HG02870 (cell line): ENCODE measurements around the gene DYNLT3.
A peak's percentile ranks its signal among the peaks of the same experiment; 100 is the strongest.

Experiments used
- ATAC-seq: cut with Tn5 transposase; IDR thresholded peaks from one replicate; pipeline ENCODE4 v1.9.1; 2021; ENCODE audit warnings: mild to moderate bottlenecking, moderate library complexity; ENCODE audit not compliant: unreplicated experiment

DYNLT3 gene

DNA sequence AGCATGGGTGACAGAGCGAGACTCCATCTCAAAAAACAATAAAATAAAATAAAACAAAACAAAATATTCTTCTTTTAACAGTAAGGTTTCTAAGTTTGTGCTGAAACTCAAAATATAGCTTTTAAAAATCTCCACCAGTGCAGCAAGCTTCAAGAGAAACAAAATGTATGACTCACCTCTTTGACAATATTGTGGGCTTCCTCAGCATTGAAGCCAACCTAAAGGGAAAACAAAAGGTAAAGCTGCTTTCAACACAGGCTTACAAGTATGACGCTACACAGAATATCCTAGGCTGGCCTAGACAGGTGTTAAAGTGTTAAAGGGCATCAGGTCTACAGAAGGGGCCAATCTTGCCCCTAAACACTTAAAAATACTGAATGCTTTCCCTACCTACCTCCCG lies 1.2 kb downstream of the DYNLT3 start:
- ATAC-seq = no peak

DNA sequence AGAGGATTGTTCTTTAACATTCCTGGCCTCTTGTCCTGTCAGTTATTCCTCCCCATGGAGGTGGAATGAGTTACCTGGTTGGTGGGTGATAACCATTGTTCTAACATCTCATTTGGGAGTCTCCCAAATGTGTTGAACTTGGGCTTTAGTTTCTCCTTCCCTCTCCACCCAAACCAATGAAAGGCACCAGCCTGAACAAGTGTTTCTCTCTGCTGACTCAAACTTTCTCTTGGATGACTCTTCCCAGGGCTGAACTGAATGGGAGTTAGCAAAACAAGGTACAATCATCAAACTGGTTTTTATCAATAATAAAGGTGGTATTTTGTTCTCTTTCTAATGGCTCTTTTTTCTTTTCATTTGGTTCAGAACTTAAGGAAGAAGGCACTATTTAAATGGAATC lies 2.7 kb downstream of the DYNLT3 start:
- ATAC-seq = no peak

DNA sequence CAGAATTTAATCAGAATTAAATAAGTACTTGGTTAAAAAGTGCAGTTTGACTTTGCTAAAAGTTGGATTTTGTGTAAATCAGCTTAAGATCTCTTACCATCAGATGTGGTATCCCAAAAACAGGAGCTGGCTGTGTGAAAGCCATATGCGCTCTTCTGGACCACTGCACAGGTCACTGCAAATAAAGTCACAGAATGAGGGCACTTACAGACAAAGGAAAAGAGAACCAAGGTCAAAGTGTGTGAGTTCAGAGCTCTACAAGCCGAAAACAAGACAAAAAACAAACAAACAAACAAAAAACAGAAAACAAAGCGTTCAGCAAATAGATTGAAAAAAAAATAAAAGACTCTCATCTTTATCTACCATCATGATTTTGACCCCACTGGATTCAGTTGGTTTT lies 6.4 kb downstream of the DYNLT3 start:
- ATAC-seq = no peak

DNA sequence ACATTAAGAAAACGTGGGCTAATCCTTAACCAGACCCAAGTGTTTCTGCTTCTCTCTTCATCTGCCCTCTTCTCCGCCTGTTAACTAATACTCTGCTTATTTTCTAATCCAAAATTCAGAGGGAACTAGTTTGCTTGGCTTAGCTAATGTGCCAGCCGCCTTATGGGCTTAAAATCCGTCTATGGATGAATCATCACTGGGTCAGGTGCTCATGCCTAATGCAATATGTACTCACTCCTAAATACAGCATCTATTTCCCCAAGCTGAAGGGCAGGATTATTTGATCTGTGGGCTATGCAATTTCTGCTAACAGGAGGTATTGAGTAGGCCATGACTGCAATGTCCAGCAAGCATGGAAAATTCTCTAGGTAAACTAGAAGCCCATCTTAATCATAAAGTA lies 12.4 kb downstream of the DYNLT3 start:
- no peak for ATAC-seq

DNA sequence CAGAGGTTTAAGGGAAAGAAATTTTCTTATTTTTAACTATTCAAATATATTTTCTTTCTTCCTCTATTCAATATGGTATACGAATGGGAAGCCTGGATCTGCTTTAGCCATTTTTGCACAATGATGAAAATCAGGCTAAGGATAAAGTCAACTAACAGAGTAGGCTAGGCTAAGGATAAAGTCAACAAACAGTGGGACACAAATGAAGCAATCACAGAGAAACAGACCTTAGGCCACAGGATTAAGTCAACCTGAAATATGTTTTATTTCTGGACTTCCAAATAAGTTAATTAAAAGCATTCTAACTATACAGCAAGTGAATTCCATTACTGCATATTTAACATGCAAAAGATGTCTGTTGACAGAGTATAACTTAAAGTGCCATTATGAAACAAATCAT lies 17.0 kb downstream of the DYNLT3 start:
- ATAC-seq = no peak

DNA sequence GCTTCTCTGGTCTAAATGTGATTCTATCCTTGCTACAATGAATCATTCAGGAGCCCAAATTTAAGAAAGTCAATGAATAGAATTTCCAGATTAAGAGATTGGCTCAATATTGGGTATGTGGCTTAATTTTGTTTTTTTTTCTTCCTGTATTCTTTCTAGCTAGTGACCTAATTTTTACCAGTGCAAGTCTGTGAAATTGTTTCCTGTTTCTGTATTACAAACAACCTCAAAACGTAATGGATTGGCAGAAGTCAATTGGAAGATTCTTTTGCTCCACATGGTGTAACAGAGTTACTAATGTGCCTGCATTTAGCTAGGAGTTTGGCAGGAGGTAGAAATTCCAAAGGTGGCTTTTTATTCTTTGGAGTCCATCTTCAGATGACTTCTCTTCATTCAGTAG lies 17.6 kb downstream of the DYNLT3 start:
- no peak for ATAC-seq

DNA sequence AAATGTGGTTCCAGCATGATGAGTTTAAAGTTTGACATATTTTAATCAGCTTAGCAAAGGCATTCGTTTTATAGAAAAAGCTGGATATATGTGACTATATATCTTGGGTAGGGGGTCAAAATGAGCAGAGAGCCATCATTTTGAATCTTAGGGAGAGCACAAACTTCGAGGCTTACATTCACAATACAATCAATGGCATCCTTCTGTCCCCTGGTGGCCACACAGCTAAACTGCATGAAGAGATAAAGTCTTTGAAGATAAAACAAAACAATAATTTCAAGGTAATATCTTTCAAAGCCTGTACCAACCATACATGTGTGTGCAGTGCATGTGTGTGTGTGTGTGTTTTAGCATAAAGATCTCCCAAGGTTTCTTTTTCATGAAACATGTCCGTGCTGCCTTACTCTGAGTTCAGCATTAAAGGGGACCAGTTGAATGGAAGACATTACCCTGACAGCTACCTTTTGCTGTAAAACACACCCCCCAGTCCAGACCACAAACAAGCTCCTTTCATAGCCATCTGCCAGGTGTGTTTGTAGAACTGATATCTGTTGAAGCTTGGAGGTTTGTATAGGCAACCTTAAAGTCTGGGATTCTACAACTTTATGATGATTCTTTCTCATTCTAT lies 22.0 kb downstream of the DYNLT3 start:
- peak; percentile 60 for ATAC-seq

DNA sequence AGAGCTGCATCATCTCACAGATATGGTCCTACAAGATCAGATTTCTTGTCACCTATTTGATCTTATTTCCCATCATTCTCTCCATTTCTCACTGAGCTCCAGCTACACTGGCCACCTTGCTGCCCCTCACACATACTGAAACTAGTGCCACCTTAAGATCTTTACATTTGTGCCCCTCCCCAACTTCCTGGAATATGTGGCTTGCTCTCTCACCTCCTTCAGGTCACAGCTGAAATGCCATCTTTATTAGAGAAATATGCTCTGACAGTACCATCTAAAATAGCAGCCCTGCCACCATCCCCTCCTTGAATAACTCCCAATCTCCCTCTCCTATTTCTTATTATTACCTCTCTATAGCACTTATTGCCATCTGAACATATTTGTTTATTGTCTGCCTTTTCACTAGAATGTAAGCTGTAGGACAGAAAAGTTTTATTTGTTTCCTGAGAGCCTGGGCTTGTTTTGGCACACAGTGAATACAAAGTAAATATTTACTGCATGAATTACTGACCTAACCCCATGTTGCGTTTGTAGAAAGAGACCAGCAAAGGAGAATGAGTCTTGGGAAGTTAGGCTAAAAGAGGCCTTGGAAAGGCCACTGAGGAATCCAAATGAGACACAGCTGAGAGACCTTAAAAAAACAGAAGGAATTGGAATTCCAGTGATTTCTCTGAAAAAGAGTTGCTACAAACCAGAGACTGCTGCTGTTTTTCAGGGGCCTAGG lies 22.7 kb downstream of the DYNLT3 start:
- ATAC-seq = no peak

DNA sequence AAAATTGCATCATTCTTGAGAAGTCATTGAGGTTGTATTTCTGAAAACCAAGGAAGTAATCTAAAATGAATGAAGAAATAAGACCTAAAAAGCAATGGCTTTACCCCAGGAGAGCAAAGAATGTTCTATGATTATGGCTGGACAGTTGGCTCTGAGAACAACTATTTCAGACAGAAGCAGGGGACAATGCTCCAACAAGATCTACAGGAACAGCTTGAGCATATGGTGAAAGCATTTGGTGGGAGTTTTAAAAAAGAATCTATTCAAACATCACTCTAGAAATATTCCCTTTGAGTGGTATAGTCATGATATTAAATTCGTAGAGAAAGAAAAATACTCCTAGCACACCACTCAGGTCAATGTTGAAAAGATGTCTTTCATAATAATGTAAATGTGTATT lies 26.7 kb downstream of the DYNLT3 start:
- ATAC-seq = no peak

DNA sequence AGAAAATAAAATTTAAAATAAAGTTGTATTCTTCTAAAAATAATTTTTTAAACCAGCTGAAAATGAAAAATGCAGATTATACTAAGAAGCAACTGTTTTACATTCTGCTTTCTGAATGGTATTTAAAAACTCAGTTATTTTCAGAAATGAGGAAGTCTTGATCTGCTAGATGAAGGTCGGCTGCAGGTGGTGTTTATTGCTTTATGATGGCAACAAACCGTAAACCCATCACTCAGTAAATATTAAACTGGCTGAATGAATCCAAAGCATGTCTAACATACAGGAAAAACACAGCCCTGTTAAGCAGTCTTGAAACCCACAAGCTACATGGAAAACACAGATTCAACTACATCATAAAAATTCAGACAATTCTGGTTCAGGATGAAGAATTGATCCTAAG lies 29.3 kb downstream of the DYNLT3 start:
- no peak for ATAC-seq

DNA sequence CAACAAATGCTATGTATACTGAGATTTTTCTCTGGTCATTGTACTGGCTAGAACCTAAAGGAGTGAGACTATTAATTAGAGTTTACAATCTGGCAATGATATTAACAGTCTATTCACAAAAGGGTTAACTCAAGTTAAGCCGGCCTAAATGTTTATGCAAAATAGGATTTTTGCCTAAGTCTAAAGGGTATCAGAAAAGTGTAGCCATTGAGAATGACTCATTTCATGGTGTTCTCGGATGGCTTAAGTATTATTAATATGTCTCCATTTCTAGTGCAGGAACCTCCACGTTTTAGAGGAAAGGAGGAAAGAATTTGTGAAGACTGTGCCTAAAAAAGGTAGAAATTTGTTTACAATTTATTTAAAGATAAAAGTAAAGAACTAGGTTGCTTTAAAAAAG lies 29.8 kb downstream of the DYNLT3 start:
- ATAC-seq = peak; percentile 33

DNA sequence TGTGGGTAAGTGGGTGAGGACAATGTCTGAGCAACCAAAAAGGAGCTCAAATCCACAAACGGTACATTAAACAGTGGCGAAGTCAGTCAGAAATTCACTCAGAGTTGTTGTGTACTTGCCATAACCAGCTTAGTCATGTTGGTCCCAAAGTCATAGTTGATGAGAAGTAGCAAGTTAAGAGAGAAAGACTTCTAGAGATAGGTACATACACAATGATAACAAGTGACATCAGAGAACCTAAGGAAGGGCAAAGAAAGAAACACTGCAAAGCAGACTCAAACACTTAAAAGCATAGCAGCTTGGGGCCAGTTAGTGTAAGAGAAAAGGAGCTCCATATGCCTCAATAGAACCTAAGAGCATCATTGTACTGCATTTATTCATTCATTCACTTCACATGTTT lies 30.2 kb downstream of the DYNLT3 start:
- peak; percentile 27 for ATAC-seq

DNA sequence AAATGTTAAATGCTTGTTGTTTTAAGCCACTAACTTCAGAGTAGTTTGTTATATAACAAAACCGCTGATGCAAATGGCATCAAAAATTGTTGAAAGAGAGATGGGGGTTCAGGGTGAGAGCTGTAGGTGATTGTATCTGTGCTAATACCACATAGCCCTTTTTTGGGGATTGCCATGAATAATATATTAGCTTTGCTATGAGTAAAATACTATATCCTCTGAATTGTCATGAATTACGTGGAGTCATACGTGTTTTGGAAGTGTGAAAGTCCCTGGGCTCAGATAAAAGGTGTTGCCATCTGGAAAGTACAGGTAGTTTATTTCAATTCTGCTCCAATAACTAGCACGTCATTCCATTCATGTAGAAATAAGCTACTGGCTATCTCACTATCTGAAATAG lies 30.6 kb downstream of the DYNLT3 start:
- ATAC-seq = peak; percentile 36

DNA sequence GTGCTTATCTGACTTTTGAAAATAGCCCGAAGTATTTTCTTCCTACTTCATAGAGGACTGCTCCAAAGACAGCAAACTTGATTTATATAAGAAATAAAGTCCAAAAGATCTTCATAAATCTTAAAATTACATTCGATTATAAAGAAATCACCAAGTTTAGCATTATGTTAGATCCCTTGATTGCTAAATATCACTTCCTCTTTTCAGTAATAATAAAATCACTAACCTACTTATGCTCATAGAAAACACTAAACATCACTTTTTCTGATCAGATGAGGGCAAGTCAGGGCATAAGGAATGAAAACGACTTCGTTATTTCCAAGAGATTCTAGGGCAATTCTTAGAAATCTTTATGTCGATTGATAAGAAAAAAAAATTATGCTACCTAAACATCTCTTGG lies 32.0 kb downstream of the DYNLT3 start:
- ATAC-seq = no peak

DNA sequence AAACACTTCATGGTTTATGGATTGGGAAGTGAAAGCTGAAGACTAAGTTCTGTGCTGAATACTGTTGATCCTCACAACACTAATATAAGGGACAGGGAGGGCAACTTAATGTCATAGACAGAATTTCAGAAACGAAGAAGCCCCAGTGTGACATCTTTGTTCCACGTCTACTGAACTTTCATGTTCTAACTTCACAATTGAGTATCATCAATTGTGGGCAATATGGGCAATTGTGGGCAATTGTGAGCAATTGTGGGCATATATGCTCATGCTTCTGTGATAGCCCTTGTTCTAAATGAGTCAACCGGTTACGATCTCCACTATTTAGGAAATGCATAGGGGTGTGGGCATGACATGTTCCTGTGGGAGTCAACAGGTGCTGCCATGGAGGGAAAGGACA lies 33.8 kb downstream of the DYNLT3 start:
- no peak for ATAC-seq

DNA sequence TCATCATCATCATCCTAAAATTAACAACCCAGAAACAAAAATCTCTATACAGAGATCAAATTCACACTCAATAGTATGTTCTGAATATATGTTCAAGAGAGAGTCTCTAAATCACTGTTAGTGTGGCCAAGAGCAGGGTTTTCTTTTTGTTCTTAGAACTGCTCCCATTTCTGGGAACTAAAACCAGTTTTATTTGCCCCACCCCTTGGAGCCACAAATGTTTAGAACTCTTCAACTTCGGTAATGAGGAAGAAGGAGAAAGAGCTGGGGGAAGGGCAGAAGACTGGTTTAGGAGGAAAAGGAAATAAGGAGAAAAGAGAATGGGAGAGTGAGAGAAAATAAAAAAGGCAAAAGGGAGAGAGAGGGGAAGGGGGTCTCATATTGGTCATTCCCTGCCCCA lies 35.3 kb downstream of the DYNLT3 start:
- no peak for ATAC-seq

DNA sequence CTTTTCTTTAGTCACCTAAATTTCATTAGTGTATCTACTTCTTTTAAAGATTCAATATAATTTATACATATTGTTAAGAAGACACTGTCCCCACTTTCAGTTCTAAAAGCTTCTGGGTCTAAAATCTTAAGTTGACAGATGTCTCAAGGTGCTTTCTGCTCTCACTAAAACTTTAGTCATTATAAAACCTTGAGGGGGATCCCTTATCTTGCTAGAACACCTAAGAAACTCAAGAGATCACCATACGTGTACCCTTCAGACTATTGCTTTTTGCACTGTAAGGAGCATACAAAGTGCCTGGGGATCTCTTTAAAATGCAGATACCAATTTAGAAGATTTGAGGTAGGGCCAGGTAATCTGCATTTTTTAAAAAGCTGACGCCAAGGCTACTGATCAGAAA lies 37.4 kb downstream of the DYNLT3 start:
- ATAC-seq = peak; percentile 57

DNA sequence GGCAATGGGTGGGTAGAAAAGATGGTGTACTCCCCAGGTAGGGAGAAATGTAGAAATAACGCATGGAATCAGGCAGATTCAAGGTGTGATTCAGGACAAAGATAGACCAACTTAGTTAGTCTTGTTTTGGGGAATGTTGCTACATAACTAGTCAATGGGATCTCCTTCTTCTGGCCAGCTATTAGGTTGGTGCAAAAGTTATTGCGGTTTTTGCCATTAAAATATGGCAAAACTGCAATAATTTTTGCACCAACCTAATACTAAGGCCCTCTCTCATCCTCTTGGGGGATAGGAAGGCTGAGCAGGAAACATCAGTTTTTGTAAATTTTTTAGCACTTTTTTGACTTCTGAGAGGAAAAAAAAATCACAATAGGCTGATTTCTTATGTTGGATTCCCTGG lies 44.3 kb downstream of the DYNLT3 start:
- ATAC-seq = no peak

DNA sequence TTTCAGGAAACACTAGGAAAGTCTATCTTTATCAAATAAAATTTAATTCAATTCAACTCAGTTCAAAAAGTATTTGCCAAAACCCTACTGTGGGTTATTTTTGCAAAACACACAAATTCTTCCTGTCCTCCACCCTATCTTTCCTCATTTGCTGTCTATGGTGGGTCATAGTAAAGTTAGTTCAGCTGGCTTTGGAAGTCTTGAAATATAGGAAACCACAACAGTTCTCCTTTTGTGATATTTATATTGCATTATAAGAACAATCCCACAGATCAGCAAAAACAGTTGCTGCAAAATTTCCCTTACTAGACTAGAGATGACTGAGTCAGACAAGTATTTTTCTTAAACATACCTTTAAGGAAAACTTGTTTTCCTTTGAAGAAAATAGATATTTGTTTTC lies 45.3 kb downstream of the DYNLT3 start:
- no peak for ATAC-seq

DNA sequence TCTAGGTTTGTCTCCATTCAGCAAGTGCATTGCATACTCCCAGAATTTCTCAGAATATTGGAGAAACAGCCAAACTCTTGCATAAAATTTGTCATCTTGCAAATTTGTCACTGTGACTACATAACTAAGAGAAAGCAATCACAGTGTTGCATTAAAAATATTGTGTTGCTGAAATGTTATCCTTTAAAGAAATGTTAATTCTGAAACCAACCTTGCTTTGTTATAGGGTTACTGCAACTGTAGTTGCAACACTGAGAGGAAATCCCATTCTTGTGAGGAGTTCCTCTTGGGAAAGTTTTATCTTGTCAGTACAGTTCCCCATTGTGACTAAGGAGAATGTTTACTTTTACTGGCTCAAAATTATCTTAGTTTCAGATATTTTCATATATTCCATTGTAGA lies 46.7 kb downstream of the DYNLT3 start:
- ATAC-seq = no peak

DNA sequence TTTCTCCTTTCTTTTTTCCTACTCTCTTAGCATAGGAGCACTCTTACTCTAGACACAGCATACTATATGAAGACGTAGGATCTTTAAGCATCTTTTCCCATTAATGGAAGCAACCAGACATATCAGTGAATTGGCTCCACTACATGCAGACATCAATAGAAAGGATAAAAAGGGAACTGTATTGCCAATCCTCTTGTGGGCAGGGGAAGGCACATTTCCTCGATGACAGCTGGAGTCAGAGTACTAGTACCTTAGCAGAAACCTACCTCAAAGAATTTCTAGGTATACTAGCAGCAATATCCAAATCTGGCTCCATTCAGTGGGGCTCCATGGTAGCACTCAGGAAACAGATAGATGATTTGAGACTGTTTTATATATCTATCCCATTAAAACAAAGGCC lies 47.4 kb downstream of the DYNLT3 start:
- no peak for ATAC-seq

DNA sequence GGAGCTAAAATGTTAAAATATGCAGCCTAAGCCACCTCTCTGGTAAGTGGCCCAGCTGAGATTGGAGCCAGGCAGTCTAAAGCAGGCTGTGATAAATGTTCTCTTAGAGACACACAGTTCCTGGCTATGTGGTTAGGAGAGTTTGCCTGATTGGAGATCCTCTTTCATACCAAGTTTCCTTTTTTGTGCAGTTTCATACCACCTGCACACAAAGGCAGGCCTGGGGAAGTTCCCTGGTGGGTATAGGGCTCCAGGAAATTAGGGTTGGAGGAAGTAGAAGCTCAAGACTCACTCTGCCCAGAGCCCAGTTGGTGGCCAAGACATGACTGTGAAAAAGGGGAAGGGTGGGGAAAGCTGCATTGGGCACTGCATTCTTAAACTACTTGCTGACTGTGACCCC lies 50.6 kb downstream of the DYNLT3 start:
- ATAC-seq = peak; percentile 58

DNA sequence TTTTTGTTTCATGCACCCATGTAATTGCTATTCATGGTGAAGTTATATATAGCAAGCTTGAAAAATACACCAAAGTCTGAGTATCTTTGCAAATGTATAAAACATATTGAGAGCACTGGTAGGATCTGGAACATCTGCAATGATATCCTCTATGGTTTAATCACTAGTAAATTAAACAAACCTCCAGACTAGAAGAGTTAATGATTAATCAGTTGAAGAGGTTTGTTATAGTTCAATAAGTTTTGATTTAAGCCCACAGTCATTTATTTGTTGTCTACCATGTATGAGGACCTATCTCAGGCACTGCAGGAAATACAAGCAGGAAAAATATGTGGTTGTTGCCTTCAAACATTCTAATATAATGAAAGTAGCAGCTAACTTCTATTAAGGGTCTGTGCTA lies 51.1 kb downstream of the DYNLT3 start:
- no peak for ATAC-seq
